Activated CD8-positive, alpha-beta memory T cell treated with anti-CD3 and anti-CD28 coated beads for 4 hours (primary cell): ENCODE results near the gene CFL1.

Source experiments
- DNase-seq, 2 donors: peaks; one replicate each; pipeline ENCODE4 v3.0.0-alpha.2; 2020; ENCODE audit warnings: low read depth in 2 of 2

Gene CFL1

GRCh38 chr11:65887723-65888162, 29.8 kb upstream of the CFL1 start:
- DNase-seq = no peak

- no peak for DNase-seq
Observed at GRCh38 chr11:65886826-65887722, 29.1 kb upstream of the CFL1 start.

DNA sequence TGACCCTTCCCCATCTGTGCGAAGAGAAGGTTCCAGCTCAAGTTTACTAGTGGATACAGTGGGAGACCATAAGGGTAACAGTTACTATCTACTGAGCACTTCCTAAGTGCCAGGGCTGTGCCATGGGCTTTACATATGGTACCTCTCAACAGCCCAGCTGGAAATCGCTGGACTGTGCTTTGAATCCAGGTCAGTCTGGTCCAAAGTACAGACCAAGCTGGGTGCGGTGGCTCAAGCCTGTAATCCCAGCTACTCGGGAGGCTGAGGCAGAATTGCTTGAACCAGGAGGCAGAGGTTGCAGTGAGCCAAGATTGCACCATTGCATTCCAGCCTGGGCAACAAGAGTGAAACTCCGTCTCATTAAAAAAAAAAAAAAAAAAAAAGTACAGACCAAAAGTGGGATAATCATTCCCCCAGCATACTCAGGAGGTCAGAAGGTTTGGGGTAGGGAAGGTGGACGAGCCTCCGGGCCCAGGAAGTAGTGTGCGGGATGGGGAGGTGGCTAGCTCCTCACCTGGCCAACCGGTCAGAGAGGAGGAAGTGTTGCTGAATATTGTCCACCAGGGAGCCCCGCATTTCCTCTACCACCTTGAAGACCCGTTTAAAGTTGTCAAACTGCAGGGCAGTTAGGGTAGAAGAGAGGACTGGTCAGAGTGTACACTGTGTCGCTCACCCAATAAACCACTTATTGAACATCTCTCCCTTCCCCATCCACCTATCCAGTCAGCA, 28.0 kb upstream of the CFL1 start:
- no peak for DNase-seq

DNA sequence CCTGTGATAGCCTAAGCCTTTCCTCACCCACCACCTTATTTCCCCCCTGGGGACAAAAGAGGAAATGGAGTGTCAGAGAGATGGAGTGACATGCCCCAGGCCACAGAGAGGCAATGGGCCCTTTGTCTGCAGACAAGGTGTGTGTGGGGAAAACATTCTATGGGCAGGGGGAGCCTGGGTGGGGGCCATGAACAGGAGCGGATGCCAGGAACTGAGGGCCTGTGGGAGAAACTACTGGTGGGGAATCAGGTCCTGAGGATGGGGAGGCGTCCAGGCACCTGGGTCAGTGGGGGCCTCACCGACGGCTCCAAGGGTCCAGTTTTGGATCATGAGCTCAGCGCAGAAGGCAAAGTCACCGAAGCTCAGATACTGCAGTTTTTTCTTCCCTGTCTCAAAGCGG, 27.3 kb upstream of the CFL1 start:
- no peak for DNase-seq

- peak in 1 of 2 donors; percentile 66 for DNase-seq
Observed at GRCh38 chr11:65884716-65885092, 26.7 kb upstream of the CFL1 start.

- no peak for DNase-seq
Observed at GRCh38 chr11:65883786-65884715, 26.1 kb upstream of the CFL1 start.

GRCh38 chr11:65883058-65883761, 25.2 kb upstream of the CFL1 start:
- DNase-seq = no peak

DNA sequence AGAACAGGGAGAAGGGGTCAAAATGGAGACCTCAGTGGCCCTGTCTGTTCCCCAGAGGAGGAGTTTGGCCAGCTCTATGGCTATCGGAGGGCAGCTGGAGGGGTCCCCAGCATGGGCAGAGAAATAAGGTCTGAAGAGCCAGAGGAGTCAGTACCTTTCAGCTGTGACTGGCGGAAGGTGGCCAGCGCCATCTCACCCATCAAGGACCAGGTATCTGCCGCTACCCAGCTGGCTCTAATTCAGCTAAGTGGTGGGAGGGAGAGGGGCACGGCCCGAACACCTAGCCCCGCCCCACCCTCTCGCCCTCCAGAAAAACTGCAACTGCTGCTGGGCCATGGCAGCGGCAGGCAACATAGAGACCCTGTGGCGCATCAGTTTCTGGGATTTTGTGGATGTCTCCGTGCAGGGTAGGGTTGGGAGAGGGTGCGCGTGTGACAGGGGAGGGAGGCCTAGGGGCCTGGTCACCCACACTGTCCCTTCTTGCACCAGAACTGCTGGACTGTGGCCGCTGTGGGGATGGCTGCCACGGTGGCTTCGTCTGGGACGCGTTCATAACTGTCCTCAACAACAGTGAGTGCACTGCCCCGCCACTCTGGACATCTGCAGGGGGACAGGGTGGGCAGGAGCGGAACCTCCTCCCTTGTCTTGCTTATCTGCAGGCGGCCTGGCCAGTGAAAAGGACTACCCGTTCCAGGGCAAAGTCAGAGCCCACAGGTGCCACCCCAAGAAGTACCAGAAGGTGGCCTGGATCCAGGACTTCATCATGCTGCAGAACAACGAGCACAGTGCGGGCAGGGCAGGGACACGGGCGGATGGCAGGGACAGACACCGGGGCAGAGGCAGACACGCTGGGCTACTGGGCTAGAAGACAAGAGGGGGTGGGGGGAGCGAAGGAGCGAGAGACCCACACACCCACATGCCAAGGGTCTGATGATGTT, 24.4 kb upstream of the CFL1 start:
- DNase-seq = no peak

GRCh38 chr11:65880844-65881421, 23.0 kb upstream of the CFL1 start:
- no peak for DNase-seq

- no peak for DNase-seq
Observed at GRCh38 chr11:65880027-65880426, 22.0 kb upstream of the CFL1 start.

DNA sequence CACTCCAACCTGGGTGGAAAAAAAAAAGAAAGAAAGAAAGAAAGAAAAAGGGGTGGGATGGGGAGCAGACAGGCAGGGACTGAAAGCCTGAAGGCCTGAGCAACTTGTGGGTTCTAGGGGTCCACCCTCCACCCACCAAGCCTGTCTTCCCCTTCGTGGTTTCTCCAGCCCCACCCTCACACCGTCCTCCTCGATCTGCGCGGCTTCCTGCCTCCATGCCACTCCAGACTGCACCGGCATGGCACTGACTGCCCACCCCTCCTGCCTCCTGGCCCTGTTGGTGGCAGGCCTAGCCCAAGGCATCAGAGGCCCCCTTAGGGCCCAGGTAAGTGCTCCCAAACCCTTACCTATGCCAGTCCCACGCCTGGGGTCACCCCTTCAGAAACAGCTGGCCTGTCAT, 21.6 kb upstream of the CFL1 start, which contains the start of gene CTSW:
CTSW (plus strand) TSS at position 221 of the 400 bp plus-strand sequence; CDS start at position 239, 18 bp downstream.
- no peak for DNase-seq

- DNase-seq = peak; percentile 87 to 93
Observed at GRCh38 chr11:65873318-65874156, 15.6 kb upstream of the CFL1 start.

- no peak for DNase-seq
Observed at GRCh38 chr11:65872586-65873317, 14.8 kb upstream of the CFL1 start, which contains the start of gene EFEMP2. TSS of gene EFEMP2 (minus strand) at chr11:65872800. CDS start at chr11:65872354, 446 bp downstream.

GRCh38 chr11:65871811-65872548, 14.0 kb upstream of the CFL1 start:
- no peak for DNase-seq

GRCh38 chr11:65870706-65871681, 13.0 kb upstream of the CFL1 start:
- DNase-seq = no peak

DNA sequence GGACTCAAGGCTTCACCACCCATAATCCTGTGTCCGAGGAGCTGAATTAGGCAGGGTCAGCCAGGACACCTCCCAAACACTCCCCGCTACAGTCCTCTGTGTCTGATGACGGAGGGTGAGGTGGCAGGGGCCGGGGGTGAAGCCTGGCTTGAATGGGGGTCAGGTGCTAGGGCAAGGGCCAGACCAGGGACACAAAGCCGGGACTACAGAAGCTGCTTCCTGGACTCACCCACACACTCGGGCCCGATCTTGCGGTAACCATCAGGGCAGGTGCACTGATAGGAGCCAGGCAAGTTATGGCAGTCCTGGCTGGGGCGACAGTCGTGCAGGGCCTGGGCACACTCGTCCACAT, 12.3 kb upstream of the CFL1 start:
- no peak for DNase-seq
